Activated CD4-positive, CD25-positive, alpha-beta regulatory T cell treated with anti-CD3 and anti-CD28 coated beads, Interleukin-2, amount 50 U/mL, for 16 hours (primary cell): ENCODE results near the gene KIF26B.

Experiments
- DNase-seq: peaks from one replicate; pipeline ENCODE4 v3.0.0-alpha.2; 2020; ENCODE audit warnings: low read depth, low spot score

KIF26B gene

GRCh38 chr1:245501633-245502032, 346.8 kb downstream of the KIF26B start:
- no peak for DNase-seq

GRCh38 chr1:245503548-245503947, 348.8 kb downstream of the KIF26B start:
- DNase-seq: no peak

- no peak for DNase-seq
These were observed 355.4 kb downstream of the KIF26B start for GRCh38 chr1:245510144-245510543.

- DNase-seq: no peak
These were observed 357.6 kb downstream of the KIF26B start for GRCh38 chr1:245512181-245512888.

- DNase-seq: no peak
These were observed 358.3 kb downstream of the KIF26B start for GRCh38 chr1:245512980-245513578.

GRCh38 chr1:245516284-245516759, 361.5 kb downstream of the KIF26B start:
- no peak for DNase-seq

GRCh38 chr1:245520611-245521010, 365.8 kb downstream of the KIF26B start:
- DNase-seq: no peak

- DNase-seq: no peak
These were observed 371.4 kb downstream of the KIF26B start for GRCh38 chr1:245526141-245526540.

GRCh38 chr1:245528258-245528635, 373.5 kb downstream of the KIF26B start:
- DNase-seq: no peak

GRCh38 chr1:245530937-245531336, 376.2 kb downstream of the KIF26B start:
- no peak for DNase-seq

GRCh38 chr1:245537992-245538391, 383.2 kb downstream of the KIF26B start:
- no peak for DNase-seq

GRCh38 chr1:245538671-245539070, 383.9 kb downstream of the KIF26B start:
- no peak for DNase-seq

GRCh38 chr1:245541369-245541768, 386.6 kb downstream of the KIF26B start:
- DNase-seq: no peak

GRCh38 chr1:245542365-245542764, 387.6 kb downstream of the KIF26B start:
- DNase-seq: no peak

GRCh38 chr1:245544236-245544635, 389.5 kb downstream of the KIF26B start:
- no peak for DNase-seq

GRCh38 chr1:245546875-245547274, 392.1 kb downstream of the KIF26B start:
- no peak for DNase-seq

- no peak for DNase-seq
These were observed 395.4 kb downstream of the KIF26B start for GRCh38 chr1:245549996-245550719.

- no peak for DNase-seq
These were observed 395.9 kb downstream of the KIF26B start for GRCh38 chr1:245550720-245551043.

GRCh38 chr1:245551536-245551935, 396.8 kb downstream of the KIF26B start:
- no peak for DNase-seq

GRCh38 chr1:245552331-245552730, 397.5 kb downstream of the KIF26B start:
- no peak for DNase-seq

GRCh38 chr1:245556057-245556456, 401.3 kb downstream of the KIF26B start:
- DNase-seq: no peak

GRCh38 chr1:245558069-245558468, 403.3 kb downstream of the KIF26B start:
- DNase-seq: no peak

- DNase-seq: no peak
These were observed 405.6 kb downstream of the KIF26B start for GRCh38 chr1:245560316-245560859.
